Right lobe of liver (tissue), 6 donors: ENCODE measurements around the gene CHST15. TPM values are rescaled to one million over a fixed set of nuclear protein-coding genes. Genes with fewer than 3 reads are reported as not detected.

ENCODE experiments used
- ATAC-seq, 4 donors: fragments of 200-7000 bp; cut with Tn5 transposase; one replicate each; pipeline ENCODE4 v1.9.1; 2020; ENCODE audit warnings: mild to moderate bottlenecking in 4 of 4, moderate library complexity in 4 of 4
- DNase-seq, 3 donors: peaks; one replicate each; pipeline ENCODE4 v3.0.0-alpha.2; 2020
- H3K27ac ChIP-seq, 3 donors: fragments of 200-600 bp; one replicate each; pipeline ENCODE4 v1.8.0; 2022
- H3K27me3 ChIP-seq, 2 donors: fragments of 200-600 bp; one replicate each; pipeline ENCODE4 v1.8.0; 2022
- H3K36me3 ChIP-seq, 4 donors: fragments of 200-600 bp; sonication (generic) in 1 of 4; one replicate each; pipeline versions ENCODE4 v1.5.1 to v1.8.0; 2017 to 2022; ENCODE audit warnings: control low read depth in 1 of 4
- H3K4me1 ChIP-seq, 4 donors: fragments of 200-600 bp; sonication (generic) in 1 of 4; one replicate each; pipeline versions ENCODE4 v1.5.1 to v1.8.0; 2017 to 2022; ENCODE audit warnings: control low read depth in 1 of 4
- H3K4me3 ChIP-seq, 3 donors: fragments of 200-600 bp; one replicate each; pipeline ENCODE4 v1.8.0; 2022
- H3K9me3 ChIP-seq, 4 donors: fragments of 200-600 bp; sonication (generic) in 1 of 4; one replicate each; pipeline versions ENCODE4 v1.5.1 to v1.8.0; 2017 to 2022; ENCODE audit warnings: control low read depth in 1 of 4
- POLR2A ChIP-seq: fragments of 450-650 bp; IDR thresholded peaks from one replicate; pipeline ENCODE4 v1.6.1; 2017; ENCODE audit warnings: antibody characterized with exemption, mild to moderate bottlenecking
- WGBS: methylation state at CpG from one replicate; pipeline ENCODE4 v1.1.6; 2018; ENCODE audit warnings: low coverage, low lambda C conversion rate; ENCODE audit not compliant: insufficient coverage; ENCODE audit errors: missing lambda C conversion rate; 5-methylcytosine and 5-hydroxymethylcytosine counted together
- intact Hi-C, 2 donors: fragments of 100-400 bp; cut with DNase I; formaldehyde crosslinking; loops; one replicate each; pipeline versions ENCODE4 v1.11.2 to v1.14.1; 2022
- total RNA-seq, 6 experiments: library from RNA; depleted of rRNA in 2 of 6; stranded (reverse); fragments of >200 nt in 2 of 6; fragmentation: NEBNext Ultra II Directional in 3 of 6; extraction: Animal tissue kit (Norgen Biotek cat#: 25700) in 3 of 6; gene quantifications; one replicate each; pipeline versions ENCODE4 v1.1.0 to v1.2.4, GENCODE V29; 2016 to 2023
- TF ChIP-seq, protein P1 (sequence below), 4 donors: fragments of 200-600 bp in 3 of 4; fragments of 450-650 bp in 1 of 4; IDR thresholded peaks; one replicate each; pipeline versions ENCODE4 v1.5.1 to v1.8.0; 2016 to 2022; ENCODE audit warnings: antibody characterized with exemption in 4 of 4, mild to moderate bottlenecking in 2 of 4
- donor health status: DM: no; HTN: yes; CAD: no.
- donor health status: DM: no; HTN: no; CAD: no.
- donor health status: DM: no; HTN: no; CAD: no.
- donor health status: DM: no; HTN: yes; CAD: no.
- donor health status: DM: no; HTN: yes; CAD: no.

CHST15 gene
- total RNA-seq, 6 experiments from 2014 or later = 9.2 to 25.8 (median 11.8) TPM

DNA sequence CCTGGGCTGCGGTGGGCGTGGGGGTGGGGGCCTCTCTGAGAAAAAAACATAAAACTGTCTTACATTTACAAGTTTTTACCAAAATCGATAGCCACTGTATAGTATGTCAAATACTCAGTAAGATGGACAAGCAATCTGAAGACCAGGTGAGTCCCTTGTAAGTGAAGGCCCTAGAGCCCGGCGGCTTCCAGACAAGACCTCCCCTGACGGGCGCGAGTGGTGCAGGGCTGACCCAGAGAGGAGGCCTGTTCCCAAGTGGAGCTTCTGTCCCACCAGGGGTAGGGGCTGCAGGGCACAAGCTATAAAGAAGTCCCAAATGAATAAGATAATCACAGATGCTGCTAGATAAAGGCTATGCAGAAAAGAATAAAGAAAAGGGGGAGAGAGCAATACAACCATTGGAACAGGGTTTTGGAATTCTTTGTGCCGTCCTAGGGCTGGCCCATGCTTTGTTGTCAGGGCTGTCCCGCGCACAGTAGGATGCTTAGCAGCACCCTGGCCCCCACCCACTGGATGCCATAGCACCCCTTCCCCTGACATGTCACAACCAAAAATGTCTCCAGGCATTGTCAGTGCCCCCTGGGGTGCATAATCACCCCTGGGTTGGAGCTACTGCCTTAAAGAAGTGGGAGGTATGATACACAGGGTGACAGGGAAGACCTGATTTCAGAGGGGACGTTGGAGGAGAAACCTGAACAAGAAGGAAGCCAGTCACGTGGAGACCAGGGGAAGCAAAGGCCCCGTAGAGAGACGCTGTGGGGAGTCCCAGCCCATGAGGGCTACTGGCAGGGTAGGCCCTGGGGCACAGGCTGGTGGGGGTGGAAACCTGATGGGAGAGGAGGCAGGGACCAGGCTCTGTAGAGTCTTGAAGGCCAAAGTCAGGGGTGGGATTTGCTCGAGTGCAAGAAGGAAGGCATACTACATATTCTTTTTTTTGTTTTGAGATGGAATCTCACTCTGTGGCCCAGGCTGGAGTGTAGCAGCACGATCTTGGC, 43.1 kb downstream of the CHST15 start:
- no peaks in the 10 kb centered on the region for H3K36me3 ChIP-seq
- no peak overlapping the region for H3K4me3 ChIP-seq
- ATAC-seq = no peak
- no peak for DNase-seq
- no peak overlapping the region for H3K27ac ChIP-seq
- H3K9me3 ChIP-seq = no peaks in the 10 kb centered on the region
- 82% methylated on average over 16 of the region's 17 CpGs for WGBS
- H3K4me1 ChIP-seq = peaks cover 0 to 18% (median 2%) of the 10 kb centered on the region in 4 donors
- intact Hi-C loops = no loop called here
- TF ChIP-seq, protein P1, sequence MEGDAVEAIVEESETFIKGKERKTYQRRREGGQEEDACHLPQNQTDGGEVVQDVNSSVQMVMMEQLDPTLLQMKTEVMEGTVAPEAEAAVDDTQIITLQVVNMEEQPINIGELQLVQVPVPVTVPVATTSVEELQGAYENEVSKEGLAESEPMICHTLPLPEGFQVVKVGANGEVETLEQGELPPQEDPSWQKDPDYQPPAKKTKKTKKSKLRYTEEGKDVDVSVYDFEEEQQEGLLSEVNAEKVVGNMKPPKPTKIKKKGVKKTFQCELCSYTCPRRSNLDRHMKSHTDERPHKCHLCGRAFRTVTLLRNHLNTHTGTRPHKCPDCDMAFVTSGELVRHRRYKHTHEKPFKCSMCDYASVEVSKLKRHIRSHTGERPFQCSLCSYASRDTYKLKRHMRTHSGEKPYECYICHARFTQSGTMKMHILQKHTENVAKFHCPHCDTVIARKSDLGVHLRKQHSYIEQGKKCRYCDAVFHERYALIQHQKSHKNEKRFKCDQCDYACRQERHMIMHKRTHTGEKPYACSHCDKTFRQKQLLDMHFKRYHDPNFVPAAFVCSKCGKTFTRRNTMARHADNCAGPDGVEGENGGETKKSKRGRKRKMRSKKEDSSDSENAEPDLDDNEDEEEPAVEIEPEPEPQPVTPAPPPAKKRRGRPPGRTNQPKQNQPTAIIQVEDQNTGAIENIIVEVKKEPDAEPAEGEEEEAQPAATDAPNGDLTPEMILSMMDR (IDR thresholded peaks at IDR 0.05) = no peak
- TF ChIP-seq POLR2A = no peak
- no peaks in the 10 kb centered on the region for H3K27me3 ChIP-seq

DNA sequence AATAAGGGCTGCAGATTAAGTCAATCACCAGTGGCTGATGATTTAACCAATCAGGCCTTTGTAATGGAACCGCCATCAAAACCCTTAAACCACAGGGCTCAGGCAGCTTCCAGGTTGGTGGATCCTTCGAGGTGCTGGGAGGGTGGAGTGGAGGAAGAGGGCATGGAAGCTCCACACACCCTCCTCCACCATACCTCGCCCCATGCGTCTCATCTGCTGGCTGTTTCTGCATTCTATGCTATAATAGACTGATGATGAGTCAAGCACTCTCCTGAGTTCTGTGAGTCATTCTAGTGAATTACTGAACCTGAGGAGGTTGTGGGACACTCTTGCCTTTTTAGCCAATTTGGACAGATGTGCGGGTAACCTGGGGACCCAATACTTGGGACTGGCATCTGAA, 43.9 kb downstream of the CHST15 start:
- intact Hi-C loops = no loop called here
- Histone ChIP-seq H3K27ac (peak overlapping the region in 1 of 3 donors; percentile 64), H3K9me3 (no peaks in the 10 kb centered on the region), H3K27me3 (no peaks in the 10 kb centered on the region), H3K36me3 (peaks cover 0 to under 1% (median 0%) of the 10 kb centered on the region in 4 donors), H3K4me3 (no peak overlapping the region), H3K4me1 (peaks cover 0 to 23% (median 2%) of the 10 kb centered on the region in 4 donors)
- DNase-seq (peak in 1 of 3 donors; percentile 14), ATAC-seq (peak in 1 of 4 donors; percentile 37)
- WGBS = 63% methylated on average over 2 of the region's 5 CpGs
- TF ChIP-seq POLR2A = no peak
- TF ChIP-seq, protein P1 (IDR thresholded peaks at IDR 0.05) = no peak

DNA sequence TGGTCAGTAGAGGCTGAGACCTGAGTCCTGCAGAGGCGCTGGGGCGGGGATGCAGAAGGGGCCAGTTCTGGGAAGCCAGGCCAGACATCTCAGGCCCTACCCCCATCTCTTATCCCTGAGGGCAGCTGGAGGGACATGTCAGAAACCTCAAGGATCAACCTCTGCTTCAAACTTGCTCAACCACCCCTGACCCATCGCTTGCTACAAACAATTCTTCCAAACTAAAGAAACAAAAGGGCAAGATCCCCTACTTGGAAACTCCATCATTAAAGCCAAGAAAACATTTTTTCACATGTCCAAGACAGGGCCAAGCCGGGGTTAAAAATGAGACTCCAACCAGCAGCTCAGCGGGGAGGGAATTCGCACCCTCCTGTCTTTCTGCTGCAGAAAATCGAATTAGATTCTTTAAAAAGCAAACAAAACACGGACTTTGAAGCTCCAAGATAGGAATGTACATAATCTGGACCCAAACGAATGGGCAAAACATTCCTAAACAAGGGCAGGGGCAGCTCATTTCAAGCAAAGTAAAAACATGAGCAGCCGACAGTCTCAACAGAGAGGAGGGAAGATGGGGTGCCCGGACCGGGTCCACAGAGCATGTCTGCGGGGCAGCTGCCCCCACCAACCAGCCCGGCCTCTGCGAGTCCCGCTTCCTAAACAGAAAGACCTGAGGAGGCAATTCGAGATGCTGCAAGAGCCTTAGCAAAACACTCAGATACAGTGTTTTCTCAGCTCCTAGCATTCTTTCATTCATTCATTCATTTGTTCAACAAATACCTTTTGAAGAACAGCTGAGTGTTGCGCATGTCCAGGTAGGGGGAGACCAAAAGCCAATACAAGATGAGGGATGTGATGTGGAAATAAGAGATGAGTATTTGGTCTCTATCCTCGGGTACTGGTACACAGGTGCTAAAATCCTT, 44.8 kb downstream of the CHST15 start:
- H3K27me3 ChIP-seq = no peaks in the 10 kb centered on the region
- no peaks in the 10 kb centered on the region for H3K9me3 ChIP-seq
- ATAC-seq (peak; percentile 19 to 60 (median 46)), DNase-seq (no peak)
- peaks cover 0 to 3% (median 0%) of the 10 kb centered on the region in 4 donors for H3K36me3 ChIP-seq
- 32% methylated on average over 12 of the region's 19 CpGs for WGBS
- peak overlapping the region in 1 of 3 donors; percentile 22 for H3K4me3 ChIP-seq
- no peak for TF ChIP-seq POLR2A
- TF ChIP-seq, protein P1 (IDR thresholded peaks at IDR 0.05) = no peak
- intact Hi-C loops = no loop called here
- peaks cover 0 to 25% (median 2%) of the 10 kb centered on the region in 4 donors for H3K4me1 ChIP-seq
- H3K27ac ChIP-seq = peak overlapping the region in 1 of 3 donors; percentile 64

DNA sequence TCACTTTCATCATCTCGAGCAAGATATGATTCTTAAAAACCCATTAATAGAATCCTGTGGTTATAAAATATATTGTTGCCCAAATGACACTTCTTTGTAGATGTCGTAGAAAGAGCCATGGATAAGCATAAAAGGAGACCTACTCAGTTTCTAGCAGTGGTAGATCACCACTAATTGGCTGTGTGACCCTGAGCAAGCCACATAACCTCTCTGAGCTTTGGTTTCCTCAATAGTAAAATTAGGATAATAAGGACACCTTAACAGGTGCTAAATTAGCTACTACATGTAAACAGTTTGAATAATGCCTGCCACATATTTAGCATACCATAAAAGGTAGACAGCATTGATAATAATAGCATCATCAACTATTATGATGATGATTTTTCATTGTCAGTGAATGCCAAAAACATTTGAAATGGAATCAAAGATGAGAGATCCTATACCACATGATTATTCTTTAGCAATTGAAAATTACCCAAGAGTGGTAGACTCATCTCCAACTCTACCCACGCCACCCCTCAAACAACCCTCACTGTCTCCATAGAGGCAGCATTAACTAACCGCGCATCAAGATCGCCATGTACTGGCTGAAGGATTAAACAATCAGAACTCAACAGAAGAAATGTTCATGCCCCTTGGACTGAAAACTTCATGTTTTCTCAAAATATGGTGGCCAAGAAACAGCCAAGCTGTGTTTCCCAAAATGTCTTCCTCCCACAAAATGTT, 45.8 kb downstream of the CHST15 start:
- DNase-seq = no peak
- intact Hi-C loops = no loop called here
- peaks cover 0 to 25% (median 2%) of the 10 kb centered on the region in 4 donors for H3K4me1 ChIP-seq
- no peak overlapping the region for H3K27ac ChIP-seq
- 77% methylated on average over 5 of the region's 6 CpGs for WGBS
- no peak for ATAC-seq
- peaks cover 0 to 3% (median 0%) of the 10 kb centered on the region in 4 donors for H3K36me3 ChIP-seq
- no peak overlapping the region for H3K4me3 ChIP-seq
- H3K9me3 ChIP-seq = no peaks in the 10 kb centered on the region
- no peaks in the 10 kb centered on the region for H3K27me3 ChIP-seq
- TF ChIP-seq, protein P1 (IDR thresholded peaks at IDR 0.05) = no peak
